LNCaP clone FGC (cell line): ENCODE data around the gene SHC2.
A peak's percentile ranks its signal among the peaks of the same experiment; 100 is the strongest.

Experiments used
- DNase-seq: peaks from one replicate; pipeline ENCODE4 v3.0.0-alpha.2; 2011; ENCODE audit warnings: low read depth
- H3K4me3 ChIP-seq: 2 replicates; pipeline ENCODE4 v1.5.1; 2011; ENCODE audit warnings: mild to moderate bottlenecking, low read depth, low read length, control low read depth
- CTCF ChIP-seq: IDR thresholded peaks from 2 replicates; pipeline ENCODE4 v1.5.1; 2012; ENCODE audit warnings: mild to moderate bottlenecking; ENCODE audit not compliant: control insufficient read depth, insufficient read depth; ENCODE audit errors: extremely low read depth

Gene SHC2

GRCh38 chr19:496112-496665 is 35.4 kb upstream of the SHC2 start, which contains the start of gene MADCAM1:
Gene MADCAM1 (plus strand): TSS chr19:496486. CDS start chr19:496500, 14 bp downstream.
- H3K4me3 ChIP-seq = no peak within 1 kb of the TSS
- TF ChIP-seq CTCF = no peak
- DNase-seq = no peak

- TF ChIP-seq CTCF = peak; percentile 25
- DNase-seq = no peak
Observed at GRCh38 chr19:495402-496111, 34.7 kb upstream of the SHC2 start.

GRCh38 chr19:495081-495401 is 34.2 kb upstream of the SHC2 start:
- H3K4me3 ChIP-seq = no peak overlapping the region
- no peak for TF ChIP-seq CTCF
- DNase-seq = no peak

More at GRCh38 chr19:495402-496111, 34.7 kb upstream of the SHC2 start:
- H3K4me3 ChIP-seq = no peak overlapping the region

GRCh38 chr19:494171-495080 is 33.6 kb upstream of the SHC2 start:
- no peak overlapping the region for H3K4me3 ChIP-seq
- no peak for TF ChIP-seq CTCF
- DNase-seq = no peak

GRCh38 chr19:493391-494170 is 32.7 kb upstream of the SHC2 start:
- no peak for DNase-seq
- H3K4me3 ChIP-seq = no peak overlapping the region
- no peak for TF ChIP-seq CTCF

- DNase-seq = no peak
- no peak for TF ChIP-seq CTCF
Observed at GRCh38 chr19:492091-492531, 31.3 kb upstream of the SHC2 start.

More at GRCh38 chr19:492091-492531, 31.3 kb upstream of the SHC2 start:
- H3K4me3 ChIP-seq = no peak overlapping the region
